Stomach smooth muscle (tissue), 2 donors: Measurements from ENCODE around the gene UST.
A peak's percentile ranks its signal among the peaks of the same experiment; 100 is the strongest.

Source experiments
- H3K27ac ChIP-seq: one replicate; pipeline ENCODE4 v1.7.0; 2013; ENCODE audit warnings: mild to moderate bottlenecking, low read length, inconsistent platforms
- H3K27me3 ChIP-seq, 2 donors: one replicate each; pipeline ENCODE4 v1.7.0; 2013; ENCODE audit warnings: low read length in 2 of 2; ENCODE audit not compliant: insufficient read depth in 2 of 2, control insufficient read depth in 1 of 2
- H3K36me3 ChIP-seq, 2 donors: one replicate each; pipeline ENCODE4 v1.7.0; 2013; ENCODE audit warnings: low read length in 2 of 2; ENCODE audit not compliant: control insufficient read depth in 2 of 2, insufficient read depth in 2 of 2
- H3K4me1 ChIP-seq: one replicate; pipeline ENCODE4 v1.7.0; 2013; ENCODE audit warnings: low read length; ENCODE audit not compliant: control insufficient read depth, insufficient read depth
- H3K4me3 ChIP-seq, 2 donors: one replicate each; pipeline ENCODE4 v1.7.0; 2013; ENCODE audit warnings: low read length in 2 of 2
- H3K9ac ChIP-seq, 2 donors: one replicate each; pipeline ENCODE4 v1.7.0; 2013; ENCODE audit warnings: low read length in 2 of 2, mild to moderate bottlenecking in 1 of 2
- H3K9me3 ChIP-seq, 2 donors: one replicate each; pipeline ENCODE4 v1.7.0; 2013; ENCODE audit warnings: low read length in 2 of 2; ENCODE audit not compliant: control insufficient read depth in 2 of 2
- donor health status: healthy.
- donor health status: Pancreatic carcinoma.

Gene UST

DNA sequence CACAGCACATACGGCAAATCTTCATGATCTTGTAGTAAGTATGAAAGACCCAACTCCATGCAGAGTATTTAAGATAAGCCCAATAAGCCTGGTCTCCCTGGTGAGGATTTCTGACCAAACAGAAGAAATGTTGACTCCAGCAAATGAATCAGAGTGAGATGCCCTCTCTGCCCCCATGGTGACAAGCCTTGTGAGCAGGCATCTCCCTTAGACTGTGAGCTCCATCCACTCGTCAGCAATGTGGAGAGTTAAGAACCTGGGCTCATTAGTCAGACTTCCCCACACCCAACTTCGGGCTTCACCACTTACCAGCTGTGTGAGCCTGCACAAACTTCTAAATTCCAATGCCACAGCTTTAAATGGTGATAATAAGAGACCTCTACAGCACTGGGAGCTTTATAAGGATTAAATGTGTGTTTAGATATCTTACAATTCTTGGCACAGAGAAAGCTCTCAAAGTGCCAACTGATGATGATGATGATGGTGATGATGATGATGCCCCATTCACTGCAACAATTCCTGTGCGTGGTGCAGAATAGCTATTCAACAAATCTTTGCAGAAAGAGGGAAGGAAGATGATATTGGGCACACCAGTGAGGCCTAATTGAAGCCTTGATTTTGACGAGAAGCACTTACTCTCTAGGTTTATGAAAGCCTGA, 317.3 kb downstream of the UST start:
- H3K4me3 ChIP-seq = no peak overlapping the region
- peaks cover 18% of the 10 kb centered on the region for H3K4me1 ChIP-seq
- H3K27ac ChIP-seq = peak overlapping the region; percentile 18
- no peaks in the 10 kb centered on the region for H3K9me3 ChIP-seq
- no peaks in the 10 kb centered on the region for H3K27me3 ChIP-seq
- peak overlapping the region in 1 of 2 donors; percentile 14 for H3K9ac ChIP-seq
- H3K36me3 ChIP-seq = no peaks in the 10 kb centered on the region

DNA sequence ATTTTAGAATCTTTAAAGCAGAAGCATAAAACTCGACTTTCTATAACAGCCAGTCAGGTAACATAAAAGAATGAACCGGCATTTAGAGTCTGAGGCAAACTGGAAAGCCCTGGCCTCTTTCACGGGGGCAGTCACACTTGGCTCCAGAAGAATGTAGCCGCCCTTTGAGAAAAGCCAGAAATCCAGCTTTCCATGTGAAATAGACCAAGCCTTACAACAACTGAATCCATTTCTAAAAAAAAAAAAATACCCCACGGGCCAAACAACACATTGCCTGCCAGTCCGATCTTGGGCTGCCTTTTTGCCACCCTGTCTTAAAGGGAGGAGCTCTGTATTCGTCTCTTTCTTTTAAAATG, 317.8 kb downstream of the UST start:
- Histone ChIP-seq H3K36me3 (no peaks in the 10 kb centered on the region), H3K9ac (peak overlapping the region in 1 of 2 donors; percentile 14), H3K27me3 (no peaks in the 10 kb centered on the region), H3K27ac (peak overlapping the region; percentile 19), H3K9me3 (no peaks in the 10 kb centered on the region), H3K4me3 (no peak overlapping the region), H3K4me1 (peaks cover 18% of the 10 kb centered on the region)

DNA sequence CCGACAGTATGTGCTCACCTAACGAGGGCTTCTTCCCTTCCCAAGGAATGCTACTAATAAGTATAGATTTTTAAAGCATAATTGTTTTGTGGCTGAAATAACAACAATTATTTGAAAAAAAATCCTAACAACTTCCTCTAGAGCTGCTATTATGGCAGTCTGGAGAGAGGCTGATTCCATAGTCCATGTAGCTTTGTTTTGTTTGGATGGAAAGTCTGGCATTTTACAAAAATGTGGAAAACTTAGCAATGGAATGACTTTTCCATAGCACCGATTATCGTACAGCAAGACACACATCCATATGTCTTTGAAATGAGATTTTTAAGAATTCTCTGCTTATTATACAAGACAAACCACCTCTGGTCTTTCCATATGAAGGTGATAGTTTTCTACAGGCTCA, 318.3 kb downstream of the UST start:
- H3K4me1 ChIP-seq = peaks cover 18% of the 10 kb centered on the region
- no peaks in the 10 kb centered on the region for H3K36me3 ChIP-seq
- no peak overlapping the region for H3K4me3 ChIP-seq
- peak overlapping the region; percentile 19 for H3K27ac ChIP-seq
- H3K9ac ChIP-seq = no peak overlapping the region
- no peaks in the 10 kb centered on the region for H3K27me3 ChIP-seq
- no peaks in the 10 kb centered on the region for H3K9me3 ChIP-seq

DNA sequence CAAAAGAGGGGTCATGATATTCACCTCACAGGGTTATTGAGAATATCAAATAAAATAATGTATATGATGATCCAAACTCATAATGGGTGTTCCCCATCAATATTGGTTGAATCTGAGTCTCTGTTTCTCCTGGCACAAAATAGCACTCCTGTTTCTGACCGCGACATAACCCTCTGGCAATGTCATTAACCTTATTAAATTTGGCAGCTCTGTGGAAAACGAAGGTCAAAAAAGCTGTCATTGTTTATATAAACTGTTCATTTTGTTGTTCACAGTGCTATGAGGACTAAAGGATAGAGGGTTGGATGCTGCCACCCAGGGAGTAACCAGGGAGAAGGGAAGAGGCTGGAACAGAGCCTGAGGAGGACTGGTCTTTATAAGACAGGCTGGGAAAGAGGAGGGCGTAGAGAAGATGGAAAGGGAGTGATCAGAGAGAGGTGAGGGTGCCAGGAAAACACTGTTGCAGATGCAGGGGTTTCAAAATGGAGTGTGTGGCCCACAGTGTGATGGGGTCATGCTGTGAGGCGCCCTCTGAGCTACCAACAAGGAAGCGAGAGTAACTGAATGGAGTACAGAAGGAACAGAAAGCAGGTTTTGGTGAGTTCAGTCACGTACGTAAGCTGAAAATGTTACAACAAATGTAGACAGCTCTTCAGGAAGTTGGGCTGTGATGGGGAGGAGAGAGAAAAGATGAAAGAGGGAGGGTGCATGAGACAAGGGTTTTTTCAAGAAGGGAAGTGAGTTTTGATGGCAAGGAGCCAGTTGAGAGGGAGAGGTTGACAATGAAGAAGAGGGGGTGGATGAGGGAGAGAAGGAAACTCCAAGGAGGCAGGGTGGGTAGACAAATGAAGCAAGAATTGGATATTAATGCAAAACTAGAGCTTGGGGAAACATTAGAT, 319.1 kb downstream of the UST start:
- Histone ChIP-seq H3K36me3 (no peaks in the 10 kb centered on the region), H3K4me3 (no peak overlapping the region), H3K9me3 (no peaks in the 10 kb centered on the region), H3K9ac (no peak overlapping the region), H3K27me3 (no peaks in the 10 kb centered on the region), H3K27ac (peak overlapping the region; percentile 31), H3K4me1 (peaks cover 10% of the 10 kb centered on the region)

DNA sequence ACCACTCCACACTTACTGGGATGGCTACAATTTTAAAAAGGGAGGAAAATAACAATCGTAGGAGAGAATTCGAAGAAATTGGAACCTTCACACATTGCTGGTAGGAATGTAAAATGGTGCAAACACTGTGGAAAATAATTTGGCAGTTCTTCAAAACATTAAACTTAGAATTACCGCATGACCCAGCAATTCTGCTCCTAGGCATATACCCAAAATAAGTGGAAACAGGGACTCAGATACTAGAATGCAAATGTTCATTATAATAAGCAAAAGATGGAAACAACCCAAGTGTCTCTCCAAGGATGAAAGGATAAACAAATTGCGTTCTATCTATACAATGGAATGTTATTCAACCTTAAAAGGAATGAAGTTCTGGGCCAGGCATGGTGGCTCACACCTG, 325.2 kb downstream of the UST start:
- no peaks in the 10 kb centered on the region for H3K4me1 ChIP-seq
- no peaks in the 10 kb centered on the region for H3K27me3 ChIP-seq
- no peaks in the 10 kb centered on the region for H3K9me3 ChIP-seq
- no peak overlapping the region for H3K27ac ChIP-seq
- H3K9ac ChIP-seq = no peak overlapping the region
- H3K36me3 ChIP-seq = peaks cover 4 to 6% of the 10 kb centered on the region in 2 donors
- no peak overlapping the region for H3K4me3 ChIP-seq

DNA sequence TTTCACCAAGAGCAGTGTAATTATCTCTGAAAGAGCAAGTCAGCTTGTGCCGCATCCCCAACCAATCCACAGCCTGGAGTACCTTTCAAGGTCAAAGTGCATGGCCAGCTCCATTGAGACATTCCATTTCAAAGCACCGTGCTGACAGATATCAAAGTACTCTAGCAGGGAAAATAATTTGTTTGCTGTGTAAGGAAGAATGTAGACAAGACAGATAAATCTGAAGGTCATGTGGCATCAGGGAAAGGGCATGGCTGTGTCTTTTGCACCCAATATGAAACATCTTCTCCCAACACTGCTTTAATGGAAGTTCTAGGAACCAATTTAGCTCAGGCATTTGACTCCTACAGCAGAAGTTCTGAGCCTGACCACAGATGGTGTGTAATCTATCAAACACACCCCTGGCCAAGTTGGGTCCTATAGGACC, 328.0 kb downstream of the UST start:
- H3K27ac ChIP-seq = no peak overlapping the region
- H3K36me3 ChIP-seq = peaks cover 4 to 6% of the 10 kb centered on the region in 2 donors
- H3K4me1 ChIP-seq = no peaks in the 10 kb centered on the region
- H3K4me3 ChIP-seq = no peak overlapping the region
- no peaks in the 10 kb centered on the region for H3K9me3 ChIP-seq
- no peaks in the 10 kb centered on the region for H3K27me3 ChIP-seq
- H3K9ac ChIP-seq = no peak overlapping the region

DNA sequence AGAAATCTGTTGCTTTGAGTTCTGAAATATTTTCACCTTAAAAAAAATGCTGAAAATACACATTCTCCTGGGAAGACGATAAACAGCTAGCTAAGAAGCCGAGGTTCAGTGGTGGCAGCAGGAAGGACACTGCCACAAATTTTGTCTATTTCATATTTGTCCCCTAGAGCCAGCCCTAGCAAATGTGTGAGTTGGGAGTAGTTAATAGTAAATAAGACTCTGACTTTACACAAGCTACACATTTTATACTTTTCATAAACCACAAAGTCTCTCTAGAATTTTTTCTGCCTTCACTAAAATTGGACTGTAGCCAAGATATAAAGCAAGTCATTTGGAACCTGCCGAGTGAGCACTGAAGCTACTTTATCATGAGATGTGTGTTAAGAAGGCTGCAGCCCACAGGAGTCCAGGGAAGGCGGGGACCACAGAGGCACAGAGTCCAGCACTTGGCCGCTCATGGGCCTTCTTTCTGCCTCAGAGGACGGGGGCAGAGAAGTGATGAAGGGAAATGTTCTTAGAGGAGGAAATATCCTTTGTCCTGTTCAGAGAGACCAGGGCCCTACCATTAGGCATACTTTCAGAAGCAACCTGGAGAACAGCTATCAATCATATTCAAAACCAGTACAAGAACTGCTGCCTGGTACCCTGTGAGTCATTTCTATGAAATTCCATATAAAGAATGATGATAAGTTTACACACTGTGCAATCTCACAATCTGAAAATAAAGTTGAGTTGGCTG, 329.0 kb downstream of the UST start:
- Histone ChIP-seq H3K4me3 (no peak overlapping the region), H3K4me1 (peaks cover 7% of the 10 kb centered on the region), H3K9me3 (no peaks in the 10 kb centered on the region), H3K27me3 (no peaks in the 10 kb centered on the region), H3K27ac (no peak overlapping the region), H3K9ac (no peak overlapping the region), H3K36me3 (peaks cover 4 to 6% of the 10 kb centered on the region in 2 donors)

DNA sequence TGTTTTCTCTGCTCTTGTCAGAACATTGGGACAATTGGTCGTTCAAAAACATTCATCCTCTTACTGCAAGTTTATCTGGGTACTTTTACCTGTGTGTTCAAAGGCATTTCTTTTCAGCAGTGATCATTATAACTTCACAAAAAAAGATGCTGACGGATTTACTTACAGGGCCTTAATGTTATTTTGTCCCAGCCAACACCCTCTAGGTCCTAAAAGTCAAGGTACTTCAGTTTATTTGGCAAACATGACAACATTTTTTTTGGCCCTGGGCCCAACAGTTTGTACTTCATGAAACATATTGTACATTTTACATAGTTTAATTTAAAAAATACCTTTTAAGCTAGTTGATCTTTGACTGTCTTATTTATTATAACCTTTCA, 329.5 kb downstream of the UST start:
- Histone ChIP-seq H3K9me3 (no peaks in the 10 kb centered on the region), H3K27me3 (no peaks in the 10 kb centered on the region), H3K4me1 (peaks cover 9% of the 10 kb centered on the region), H3K9ac (no peak overlapping the region), H3K4me3 (no peak overlapping the region), H3K36me3 (peaks cover 4 to 6% of the 10 kb centered on the region in 2 donors), H3K27ac (no peak overlapping the region)

DNA sequence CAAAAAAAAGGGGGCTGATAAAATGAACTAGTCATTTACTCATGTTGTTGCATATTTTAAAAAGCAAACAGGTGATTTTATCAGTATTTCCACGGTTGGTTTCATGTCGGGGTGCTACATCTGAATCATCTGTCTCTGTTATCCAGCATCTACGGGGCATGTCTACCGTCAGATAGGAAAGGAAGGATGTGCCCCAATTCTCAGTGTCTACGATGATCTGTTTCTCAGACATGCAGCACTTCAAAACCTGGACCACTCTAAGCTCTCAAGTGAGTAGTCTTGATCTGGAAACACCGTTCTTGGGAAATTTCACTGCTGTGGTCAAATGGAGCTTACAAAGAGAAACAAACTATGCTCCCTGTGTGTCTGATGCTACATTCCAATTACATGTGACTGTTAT, 330.4 kb downstream of the UST start:
- Histone ChIP-seq H3K4me1 (peaks cover 9% of the 10 kb centered on the region), H3K36me3 (peaks cover 4 to 6% of the 10 kb centered on the region in 2 donors), H3K4me3 (no peak overlapping the region), H3K27ac (no peak overlapping the region), H3K9ac (no peak overlapping the region), H3K9me3 (no peaks in the 10 kb centered on the region), H3K27me3 (no peaks in the 10 kb centered on the region)

DNA sequence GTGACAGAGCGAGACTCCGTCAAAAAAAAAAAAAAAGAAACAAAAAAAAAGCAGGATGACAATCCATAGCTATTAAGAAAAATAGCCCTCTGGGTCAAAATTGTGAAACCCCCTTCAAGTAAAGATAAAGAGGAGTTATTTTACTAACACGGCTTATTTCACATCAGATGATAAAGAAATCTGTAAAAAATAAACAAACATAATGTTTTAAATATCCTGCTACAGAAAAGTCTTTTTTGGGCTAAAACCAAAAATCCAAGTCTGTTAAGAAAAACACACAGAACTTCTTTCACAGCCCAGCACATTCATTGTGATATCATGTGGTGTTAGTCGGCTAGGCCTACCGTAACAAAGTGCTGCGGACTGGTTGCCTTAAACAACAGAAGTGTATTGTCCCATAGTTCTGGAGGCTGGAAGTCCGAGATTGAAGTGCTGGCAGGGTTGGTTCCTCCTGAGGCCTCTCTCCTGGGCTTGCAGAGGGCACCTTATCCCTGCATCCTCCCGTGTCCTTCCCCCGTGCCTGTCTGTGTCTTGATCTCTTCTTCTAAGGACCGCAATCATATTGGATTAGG, 331.5 kb downstream of the UST start:
- Histone ChIP-seq H3K27ac (no peak overlapping the region), H3K9me3 (no peaks in the 10 kb centered on the region), H3K9ac (no peak overlapping the region), H3K4me3 (no peak overlapping the region), H3K27me3 (no peaks in the 10 kb centered on the region), H3K36me3 (peaks cover 4 to 6% of the 10 kb centered on the region in 2 donors), H3K4me1 (peaks cover 9% of the 10 kb centered on the region)
